Measurements from ENCODE around the gene EPHB2. TPM values are rescaled to one million over a fixed set of nuclear protein-coding genes. Genes with fewer than 3 reads are reported as not detected.

EPHB2 gene
- total RNA-seq, 2 donors from 2014 or later = 34.0 to 50.7 TPM

GRCh38 chr1:22747021-22747734 lies 36.5 kb downstream of the EPHB2 start:
- H3K4me3 ChIP-seq (ENCODE audit: low read length) = no peak overlapping the region
- H3K36me3 Mint-ChIP-seq (ENCODE audit: low read depth) = no peaks in the 10 kb centered on the region
- H3K27ac Mint-ChIP-seq = no peak overlapping the region
- peaks cover 5% of the 10 kb centered on the region for H3K27me3 ChIP-seq (ENCODE audit: control insufficient read depth, insufficient read depth, low read length, poor library complexity, severe bottlenecking)
- peaks cover 21% of the 10 kb centered on the region for H3K4me1 ChIP-seq (ENCODE audit: control insufficient read depth, insufficient read depth, low read length)
- H3K4me1 Mint-ChIP-seq = peaks cover 37% of the 10 kb centered on the region
- no peaks in the 10 kb centered on the region for H3K27me3 Mint-ChIP-seq (ENCODE audit: insufficient read depth)
- no peaks in the 10 kb centered on the region for H3K9me3 Mint-ChIP-seq
- H3K9me3 ChIP-seq (ENCODE audit: control insufficient read depth, low read length) = no peaks in the 10 kb centered on the region
- no peak for TF ChIP-seq CTCF (conservative IDR thresholded peaks at IDR 0.05)
- H3K9ac ChIP-seq (ENCODE audit: extremely low read depth, low read length, poor library complexity, severe bottlenecking) = no peak overlapping the region
- no peaks in the 10 kb centered on the region for H3K36me3 ChIP-seq (ENCODE audit: control insufficient read depth, insufficient read depth, low read length)
- no peak overlapping the region for H3K27ac ChIP-seq (ENCODE audit: low read depth, low read length)
- DNase-seq = no peak
- WGBS, 2 experiments (ENCODE audit: insufficient coverage in 1 of 2, insufficient read length in 1 of 2) = 91 to 92% methylated on average over 4 to 12 of the region's 12 CpGs
- no peak overlapping the region for H3K4me3 Mint-ChIP-seq

GRCh38 chr1:22747735-22748073 lies 37.1 kb downstream of the EPHB2 start:
- Mint-ChIP-seq H3K4me1 (peaks cover 36% of the 10 kb centered on the region), H3K9me3 (no peaks in the 10 kb centered on the region)
- TF ChIP-seq CTCF (conservative IDR thresholded peaks at IDR 0.05) = no peak

DNA sequence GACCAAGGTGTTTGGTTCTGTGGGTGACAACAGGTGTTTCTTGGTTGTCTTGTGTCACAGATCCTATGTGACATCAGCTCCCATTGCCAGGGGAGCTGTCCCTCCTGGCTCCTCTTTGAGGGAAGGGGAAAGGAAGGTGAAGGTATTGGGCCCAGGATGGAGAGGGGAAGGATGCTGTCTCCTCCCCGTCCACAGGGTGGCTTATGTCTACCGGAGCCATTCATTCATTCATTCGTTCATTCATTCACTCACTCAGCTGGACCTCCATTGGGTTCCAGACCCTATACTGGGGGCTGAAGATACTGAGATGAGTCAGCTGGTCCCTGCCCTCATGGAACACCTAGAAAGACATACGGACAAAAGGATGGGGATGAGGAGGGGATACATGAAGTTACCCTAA lies 38.9 kb downstream of the EPHB2 start:
- Histone ChIP-seq H3K9me3 (ENCODE audit: control insufficient read depth, low read length) (no peaks in the 10 kb centered on the region), H3K27me3 (ENCODE audit: control insufficient read depth, insufficient read depth, low read length, poor library complexity, severe bottlenecking) (no peaks in the 10 kb centered on the region), H3K36me3 (ENCODE audit: control insufficient read depth, insufficient read depth, low read length) (no peaks in the 10 kb centered on the region), H3K27ac (ENCODE audit: low read depth, low read length) (no peak overlapping the region), H3K4me3 (ENCODE audit: low read length) (no peak overlapping the region), H3K4me1 (ENCODE audit: control insufficient read depth, insufficient read depth, low read length) (peaks cover 21% of the 10 kb centered on the region), H3K9ac (ENCODE audit: extremely low read depth, low read length, poor library complexity, severe bottlenecking) (no peak overlapping the region)
- H3K27ac Mint-ChIP-seq = no peak overlapping the region
- no peaks in the 10 kb centered on the region for H3K36me3 Mint-ChIP-seq (ENCODE audit: low read depth)
- no peaks in the 10 kb centered on the region for H3K9me3 Mint-ChIP-seq
- WGBS, 2 experiments (ENCODE audit: insufficient coverage in 1 of 2, insufficient read length in 1 of 2) = 86 to 89% methylated on average over 1 to 4 of the region's 4 CpGs
- peaks cover 3% of the 10 kb centered on the region for H3K27me3 Mint-ChIP-seq (ENCODE audit: insufficient read depth)
- DNase-seq = no peak
- TF ChIP-seq CTCF (conservative IDR thresholded peaks at IDR 0.05) = peak; percentile 52
- H3K4me3 Mint-ChIP-seq = no peak overlapping the region
- peaks cover 36% of the 10 kb centered on the region for H3K4me1 Mint-ChIP-seq

More at GRCh38 chr1:22747735-22748073, 37.1 kb downstream of the EPHB2 start:
- H3K27me3 Mint-ChIP-seq (ENCODE audit: insufficient read depth) = no peaks in the 10 kb centered on the region
- no peaks in the 10 kb centered on the region for H3K27me3 ChIP-seq (ENCODE audit: control insufficient read depth, insufficient read depth, low read length, poor library complexity, severe bottlenecking)
- H3K36me3 Mint-ChIP-seq (ENCODE audit: low read depth) = no peaks in the 10 kb centered on the region
- no peak overlapping the region for H3K27ac ChIP-seq (ENCODE audit: low read depth, low read length)
- 94 to 96% methylated on average over 4 of the region's 4 CpGs for WGBS, 2 experiments (ENCODE audit: insufficient coverage in 1 of 2, insufficient read length in 1 of 2)
- H3K4me3 Mint-ChIP-seq = no peak overlapping the region
- H3K4me1 ChIP-seq (ENCODE audit: control insufficient read depth, insufficient read depth, low read length) = peaks cover 21% of the 10 kb centered on the region
- no peak for DNase-seq
- no peak overlapping the region for H3K4me3 ChIP-seq (ENCODE audit: low read length)
- no peak overlapping the region for H3K9ac ChIP-seq (ENCODE audit: extremely low read depth, low read length, poor library complexity, severe bottlenecking)
- no peaks in the 10 kb centered on the region for H3K36me3 ChIP-seq (ENCODE audit: control insufficient read depth, insufficient read depth, low read length)
- no peaks in the 10 kb centered on the region for H3K9me3 ChIP-seq (ENCODE audit: control insufficient read depth, low read length)
- no peak overlapping the region for H3K27ac Mint-ChIP-seq
